SHP77 (cell line): ENCODE data around the gene MRM3.
"Not testable (repeated sequence)": the region's sequence is repeated elsewhere in the genome, so short reads cannot be mapped to it uniquely, and the experiment has no call there.

ENCODE experiments used
- DNase-seq, 2 experiments: peaks; one replicate each; lab custom pipeline; 2025; lab: John Stamatoyannopoulos, UW

The MRM3 gene

GRCh38 chr17:825216-825615, 43.1 kb downstream of the MRM3 start:
- DNase-seq: no peak

- DNase-seq: no peak
These were observed 44.6 kb downstream of the MRM3 start for GRCh38 chr17:826778-827177.

DNA sequence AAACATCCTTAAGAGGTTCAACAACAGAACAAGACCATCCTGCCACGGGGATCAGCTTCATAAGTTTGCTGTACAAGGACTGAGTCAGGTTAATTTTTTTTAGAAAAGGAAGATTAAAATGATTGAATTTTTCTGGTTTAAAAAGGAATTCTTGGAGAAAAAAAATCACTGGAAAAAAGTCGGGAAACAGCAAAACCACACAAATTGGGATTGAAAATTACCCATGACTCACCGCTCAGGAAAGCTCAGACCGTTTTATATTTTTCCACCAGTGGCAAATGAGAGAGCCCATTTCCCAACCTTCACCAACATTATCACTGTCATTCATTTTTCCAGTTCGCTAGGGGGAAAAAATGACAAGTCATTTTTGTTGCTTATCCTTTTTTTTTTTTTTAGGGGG, 46.6 kb downstream of the MRM3 start:
- DNase-seq: no peak

DNA sequence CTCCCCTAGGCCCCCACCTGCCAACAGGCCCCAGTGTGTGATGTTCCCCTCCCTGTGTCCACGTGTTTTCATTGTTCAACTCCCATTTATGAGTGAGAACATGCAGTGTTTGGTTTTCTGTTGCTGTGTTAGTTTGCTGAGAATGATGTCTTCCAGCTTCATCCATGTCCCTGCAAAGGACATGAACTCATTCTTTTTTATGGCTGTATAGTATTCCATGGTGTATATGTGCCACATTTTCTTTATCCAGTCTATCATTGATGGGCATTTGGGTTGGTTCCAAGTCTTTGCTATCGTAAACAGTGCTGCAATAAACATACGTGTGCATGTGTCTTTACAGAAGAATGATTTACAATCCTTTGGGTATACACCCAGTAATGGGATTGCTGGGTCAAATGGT, 47.5 kb downstream of the MRM3 start:
- DNase-seq: not testable (repeated sequence)

DNA sequence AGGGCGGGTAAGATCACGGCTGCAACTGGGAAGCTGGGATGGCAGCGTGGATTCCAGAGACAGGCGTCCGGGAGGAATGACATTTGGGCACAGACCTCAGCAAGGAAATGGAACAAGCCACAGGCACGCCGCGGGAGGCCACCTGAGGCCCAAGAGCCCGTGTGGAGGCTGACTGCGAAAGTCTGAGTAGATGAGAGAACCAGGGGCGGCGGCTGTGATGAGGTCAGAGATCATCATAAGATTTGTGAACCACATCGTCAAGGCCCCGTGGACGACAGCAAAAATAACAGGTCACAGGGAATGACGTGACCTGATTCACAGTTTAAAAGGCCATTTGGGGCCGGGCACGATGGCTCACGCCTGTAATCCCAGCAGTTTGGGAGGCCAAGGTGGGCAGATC, 48.2 kb downstream of the MRM3 start:
- DNase-seq: no peak

DNA sequence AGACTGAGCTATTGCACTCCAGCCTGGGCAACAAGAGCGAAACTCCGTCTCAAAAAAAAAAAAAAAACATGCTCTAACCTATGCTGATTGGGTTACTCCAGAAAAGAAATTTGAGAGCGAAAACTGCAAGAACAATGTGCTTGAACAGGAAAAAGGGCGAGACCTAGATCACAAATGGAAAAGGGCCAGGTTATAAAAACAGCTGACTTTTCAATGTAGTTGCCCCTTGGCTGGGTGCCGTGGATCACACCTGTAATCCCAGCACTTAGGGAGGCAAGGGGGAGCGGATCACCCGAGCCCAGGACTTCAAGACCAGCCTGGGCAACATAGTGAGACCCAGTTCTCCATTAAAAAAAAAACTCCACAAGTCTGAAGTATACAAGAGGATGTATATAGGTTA, 48.8 kb downstream of the MRM3 start:
- DNase-seq: no peak

DNA sequence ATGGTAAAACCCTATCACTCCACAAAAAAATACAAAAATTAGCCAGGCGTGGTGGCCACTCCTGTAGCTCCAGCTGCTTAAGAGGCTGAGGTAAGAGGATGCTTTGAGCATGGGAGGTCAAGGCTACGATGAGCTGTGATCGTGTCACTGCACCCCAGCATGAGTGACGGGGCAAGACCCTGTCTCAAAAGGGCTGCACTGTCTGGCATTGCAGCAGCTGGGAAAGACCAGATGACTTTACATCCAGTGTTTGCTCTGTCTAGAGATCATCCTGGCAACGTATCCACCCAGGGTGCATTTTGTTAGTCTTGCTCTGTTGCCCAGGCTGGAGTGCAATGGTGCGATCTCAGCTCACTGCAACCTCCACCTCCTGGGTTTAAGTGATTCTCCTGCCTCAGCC, 52.0 kb downstream of the MRM3 start:
- peak in 1 of 2 experiments; percentile 1 for DNase-seq

GRCh38 chr17:835263-835662, 53.1 kb downstream of the MRM3 start:
- DNase-seq: no peak

DNA sequence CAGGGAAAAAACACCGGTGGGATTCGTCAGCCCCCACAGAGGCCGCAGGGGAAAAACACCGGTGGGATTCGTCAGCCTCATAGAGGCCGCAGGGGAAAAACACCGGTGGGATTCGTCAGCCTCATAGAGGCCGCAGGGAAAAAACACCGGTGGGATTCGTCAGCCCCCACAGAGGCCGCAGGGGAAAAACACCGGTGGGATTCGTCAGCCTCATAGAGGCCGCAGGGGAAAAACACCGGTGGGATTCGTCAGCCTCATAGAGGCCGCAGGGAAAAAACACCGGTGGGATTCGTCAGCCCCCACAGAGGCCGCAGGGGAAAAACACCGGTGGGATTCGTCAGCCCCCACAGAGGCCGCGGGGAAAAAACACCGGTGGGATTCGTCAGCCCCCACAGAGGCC, 53.6 kb downstream of the MRM3 start:
- DNase-seq: not testable (repeated sequence)

- DNase-seq: no peak
These were observed 54.0 kb downstream of the MRM3 start for GRCh38 chr17:836151-836550.

DNA sequence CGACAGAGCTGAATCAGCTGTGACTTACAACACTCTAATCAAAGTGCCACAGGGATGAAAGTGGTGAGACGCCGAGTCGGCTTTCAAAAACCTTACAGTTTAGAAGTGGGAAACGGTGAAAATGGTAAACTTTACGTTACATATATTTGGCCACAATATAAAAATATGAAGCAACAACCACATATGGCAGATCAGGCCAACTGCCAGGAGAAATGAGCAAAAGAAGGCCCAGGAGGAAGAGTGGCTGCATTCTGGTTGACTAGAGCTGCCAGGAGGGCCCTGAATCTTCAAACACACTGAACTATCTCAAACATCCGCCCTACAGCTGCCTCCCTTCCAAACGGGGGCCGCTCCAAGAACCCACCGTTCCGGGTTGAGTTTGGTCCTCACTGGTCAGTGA, 56.3 kb downstream of the MRM3 start:
- DNase-seq: no peak

- DNase-seq: no peak
These were observed 59.2 kb downstream of the MRM3 start for GRCh38 chr17:841313-841712.
